ENCODE data around the gene SEPTIN10. TPM values are rescaled to one million over a fixed set of nuclear protein-coding genes. Genes with fewer than 3 reads are reported as not detected.
A peak's percentile ranks its signal among the peaks of the same experiment; 100 is the strongest.

SEPTIN10 gene
- total RNA-seq, 1 experiment from 2014 or later: 57.5 TPM

DNA sequence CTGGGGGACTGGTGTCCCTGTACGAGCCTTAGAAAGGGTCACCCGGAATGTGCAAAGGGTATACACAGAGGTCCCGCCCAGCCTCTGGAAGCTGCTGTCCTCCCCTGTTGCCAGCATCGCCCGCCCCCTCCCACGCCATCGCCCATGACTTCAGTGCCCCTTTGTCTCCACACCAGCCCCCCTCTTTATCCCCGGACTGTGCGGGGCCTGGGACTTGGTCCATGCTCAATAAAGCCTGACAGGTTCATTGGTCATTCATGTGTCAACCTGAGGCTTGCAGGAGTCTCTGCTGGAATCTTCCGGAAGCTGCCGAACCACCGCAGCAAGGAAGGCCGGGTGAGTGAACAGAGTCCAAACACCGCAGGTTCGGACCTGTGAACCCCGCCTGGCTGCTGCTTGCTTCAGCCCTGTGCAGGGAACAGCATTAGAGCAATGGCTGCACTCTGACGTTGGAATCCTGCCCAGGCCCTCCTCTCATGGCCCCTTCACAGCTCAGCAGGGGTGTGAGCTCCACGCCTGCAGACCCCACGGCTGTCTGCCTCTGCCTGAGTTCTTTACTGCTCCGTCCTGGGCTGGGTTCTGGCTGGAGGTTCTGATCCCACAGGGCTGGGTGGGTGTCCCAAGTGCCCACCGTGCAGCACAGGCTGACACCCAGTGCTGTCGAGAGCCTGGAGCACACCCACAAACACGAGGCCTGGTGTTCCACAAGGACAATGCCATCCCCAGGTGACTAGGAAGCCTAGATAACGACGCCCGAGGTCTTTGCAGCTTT, 96.5 kb downstream of the SEPTIN10 start:
- Histone ChIP-seq H3K4me3 (ENCODE audit: insufficient read depth, low read depth, low read length) (no peak overlapping the region), H3K36me3 (replicated peaks; ENCODE audit: control insufficient read depth, insufficient read depth, low read length) (no peaks in the 10 kb centered on the region), H3K27me3 (ENCODE audit: control insufficient read depth, insufficient read depth, low read length) (no peaks in the 10 kb centered on the region)
- DNase-seq: no peak

DNA sequence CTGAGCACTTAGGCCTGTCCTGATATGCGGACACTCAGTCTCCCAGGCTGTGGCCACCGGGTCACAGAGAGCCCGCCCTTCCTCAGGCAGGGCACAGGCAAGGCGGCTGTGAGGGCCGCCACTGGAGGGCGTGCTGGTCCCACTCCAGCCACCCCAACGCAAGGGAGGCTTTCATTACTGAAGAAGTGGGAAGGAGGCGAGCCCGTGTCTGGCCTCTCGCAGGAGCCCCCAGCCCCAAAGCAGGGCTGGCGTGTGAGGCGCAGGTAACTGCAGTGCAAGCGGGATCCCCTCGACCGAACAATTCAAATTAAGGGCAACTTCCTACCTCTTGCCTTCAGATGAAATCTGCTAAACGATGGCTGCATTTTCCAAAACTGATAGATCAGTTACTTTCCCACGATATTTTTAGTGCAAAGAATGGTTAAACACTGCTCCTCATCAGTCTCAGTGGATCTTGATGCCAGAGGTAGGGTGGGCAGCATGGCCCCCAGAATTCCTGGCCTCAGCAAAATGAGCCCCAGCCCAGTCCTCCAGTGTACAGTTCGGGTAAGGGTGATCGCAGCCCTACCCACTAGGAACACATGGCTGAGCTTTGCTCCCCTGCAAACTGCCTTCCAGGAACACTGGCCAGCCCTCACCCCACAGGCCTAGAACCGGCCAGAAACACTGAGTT, 97.2 kb downstream of the SEPTIN10 start:
- H3K4me3 ChIP-seq (ENCODE audit: insufficient read depth, low read depth, low read length): no peak overlapping the region
- no peaks in the 10 kb centered on the region for H3K36me3 ChIP-seq (replicated peaks; ENCODE audit: control insufficient read depth, insufficient read depth, low read length)
- DNase-seq: peak; percentile 98
- H3K27me3 ChIP-seq (ENCODE audit: control insufficient read depth, insufficient read depth, low read length): no peaks in the 10 kb centered on the region

DNA sequence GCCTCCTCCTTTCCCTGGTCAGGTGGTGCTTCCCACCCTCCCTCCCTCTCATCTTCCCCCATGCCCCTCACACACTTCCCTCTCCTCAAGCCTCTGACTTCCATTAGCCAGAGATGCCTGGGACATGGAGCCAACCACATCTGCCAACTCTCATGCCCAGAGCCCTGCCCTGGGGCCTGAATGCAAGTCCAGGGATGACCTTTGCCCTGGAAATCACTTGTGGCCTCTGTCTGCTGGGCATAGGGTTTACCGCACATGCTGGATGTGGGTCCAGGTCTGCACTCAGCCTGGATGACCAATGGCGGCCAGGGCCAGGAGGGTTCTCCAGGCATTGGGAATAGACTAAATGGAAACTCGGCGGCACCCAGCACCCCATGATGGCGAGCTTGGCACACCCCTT, 98.9 kb downstream of the SEPTIN10 start:
- DNase-seq: no peak
- no peak overlapping the region for H3K4me3 ChIP-seq (ENCODE audit: insufficient read depth, low read depth, low read length)
- H3K36me3 ChIP-seq (replicated peaks; ENCODE audit: control insufficient read depth, insufficient read depth, low read length): no peaks in the 10 kb centered on the region
- no peaks in the 10 kb centered on the region for H3K27me3 ChIP-seq (ENCODE audit: control insufficient read depth, insufficient read depth, low read length)

DNA sequence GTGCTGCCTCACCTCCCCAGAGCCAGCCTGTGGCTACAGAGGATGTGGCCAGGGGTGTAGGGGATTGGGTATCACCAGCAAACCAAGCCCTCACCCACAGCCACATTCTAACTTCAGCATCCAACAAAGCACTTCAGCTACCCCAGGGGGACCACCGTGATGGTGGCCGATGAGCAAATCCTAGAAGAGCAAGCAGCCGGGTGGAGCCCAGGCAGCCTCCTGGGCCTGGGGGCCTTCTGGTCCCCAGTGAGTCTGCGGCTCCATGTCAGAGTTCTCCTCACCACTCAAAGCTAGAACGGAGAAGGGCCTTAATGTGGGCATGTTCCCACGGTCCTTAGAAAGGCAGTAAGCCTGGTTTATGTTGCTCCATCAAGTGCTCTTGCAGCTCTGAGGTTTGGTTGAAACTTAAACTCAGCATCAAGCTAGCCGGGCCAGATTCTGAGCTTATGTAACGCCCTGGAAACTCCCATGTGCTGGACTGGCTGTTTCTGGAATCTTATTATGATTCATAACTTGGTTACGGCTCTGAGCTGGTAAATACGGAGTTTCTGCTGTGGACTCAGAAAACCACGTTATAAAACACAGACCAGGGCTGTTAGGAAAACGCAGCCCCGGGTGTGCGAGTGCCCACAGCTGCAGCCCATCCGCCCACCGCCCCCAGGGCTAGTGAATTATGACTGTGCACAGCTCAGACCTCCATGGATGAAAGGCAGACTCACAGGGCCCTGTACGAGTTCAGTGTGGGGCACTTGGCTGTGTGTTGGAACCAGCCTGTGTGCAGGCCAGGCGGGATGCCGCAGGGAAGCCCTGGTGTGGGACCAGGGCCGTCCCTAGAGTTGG, 99.8 kb downstream of the SEPTIN10 start:
- Histone ChIP-seq H3K36me3 (replicated peaks; ENCODE audit: control insufficient read depth, insufficient read depth, low read length) (no peaks in the 10 kb centered on the region), H3K4me3 (ENCODE audit: insufficient read depth, low read depth, low read length) (no peak overlapping the region), H3K27me3 (ENCODE audit: control insufficient read depth, insufficient read depth, low read length) (no peaks in the 10 kb centered on the region)
- DNase-seq: no peak

DNA sequence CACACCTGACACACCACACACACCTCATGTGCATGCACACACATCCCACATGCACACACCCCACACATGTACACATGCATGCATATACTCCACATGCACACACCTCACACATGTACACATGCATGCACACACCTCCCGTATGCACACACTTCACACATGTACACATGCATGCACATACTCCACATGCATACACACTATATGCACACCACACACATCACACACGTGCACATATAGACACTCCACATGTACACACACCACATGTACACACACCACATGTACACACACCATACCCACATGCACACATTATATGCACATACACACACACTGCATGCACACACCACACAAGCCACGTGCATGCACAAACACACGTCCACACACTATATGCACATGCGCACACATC, 100.5 kb downstream of the SEPTIN10 start:
- Histone ChIP-seq H3K36me3 (replicated peaks; ENCODE audit: control insufficient read depth, insufficient read depth, low read length) (no peaks in the 10 kb centered on the region), H3K27me3 (ENCODE audit: control insufficient read depth, insufficient read depth, low read length) (no peaks in the 10 kb centered on the region), H3K4me3 (ENCODE audit: insufficient read depth, low read depth, low read length) (no peak overlapping the region)
- no peak for DNase-seq

DNA sequence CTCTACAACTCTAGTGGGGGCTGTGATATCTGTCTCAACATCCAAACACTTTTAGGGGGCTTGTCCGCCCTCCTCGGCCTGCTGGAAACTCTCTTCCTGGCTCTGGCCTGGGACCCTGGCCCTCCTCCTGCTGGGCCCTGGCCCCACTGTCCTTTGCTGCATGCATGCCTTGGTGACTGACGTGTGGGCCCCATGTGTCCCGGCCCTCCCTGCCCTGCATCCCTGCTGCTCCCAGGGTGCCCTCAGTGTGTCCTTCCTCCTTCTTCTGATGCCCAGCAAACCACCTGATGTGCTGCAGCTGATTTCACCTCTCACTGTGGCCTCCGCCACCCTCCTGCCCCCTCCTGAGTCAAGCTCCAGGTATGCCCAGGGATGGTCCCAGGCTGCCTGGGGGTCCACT, 101.7 kb downstream of the SEPTIN10 start:
- H3K27me3 ChIP-seq (ENCODE audit: control insufficient read depth, insufficient read depth, low read length): no peaks in the 10 kb centered on the region
- no peak for DNase-seq
- no peak overlapping the region for H3K4me3 ChIP-seq (ENCODE audit: insufficient read depth, low read depth, low read length)
- H3K36me3 ChIP-seq (replicated peaks; ENCODE audit: control insufficient read depth, insufficient read depth, low read length): no peaks in the 10 kb centered on the region

DNA sequence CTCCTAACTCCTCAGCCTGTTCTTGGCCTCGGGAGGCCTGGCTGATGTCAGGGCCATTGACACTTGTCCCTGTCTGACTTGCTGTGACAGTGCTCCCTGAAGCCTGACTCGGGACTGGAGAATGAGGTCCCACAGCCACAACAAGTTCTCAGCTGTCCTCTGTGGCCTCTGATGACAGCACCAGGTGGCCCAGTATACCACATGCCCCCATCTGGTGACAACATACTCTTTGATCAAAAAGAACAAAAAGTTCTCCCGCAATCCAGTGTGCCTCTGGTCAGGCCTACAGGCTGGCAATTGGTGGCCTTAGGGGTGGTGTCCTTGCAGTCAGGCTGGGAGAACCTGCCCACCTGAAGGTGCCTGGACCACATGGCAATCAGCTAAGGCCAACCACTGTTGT, 102.6 kb downstream of the SEPTIN10 start:
- H3K36me3 ChIP-seq (replicated peaks; ENCODE audit: control insufficient read depth, insufficient read depth, low read length): no peaks in the 10 kb centered on the region
- H3K27me3 ChIP-seq (ENCODE audit: control insufficient read depth, insufficient read depth, low read length): no peaks in the 10 kb centered on the region
- DNase-seq: no peak
- H3K4me3 ChIP-seq (ENCODE audit: insufficient read depth, low read depth, low read length): no peak overlapping the region

DNA sequence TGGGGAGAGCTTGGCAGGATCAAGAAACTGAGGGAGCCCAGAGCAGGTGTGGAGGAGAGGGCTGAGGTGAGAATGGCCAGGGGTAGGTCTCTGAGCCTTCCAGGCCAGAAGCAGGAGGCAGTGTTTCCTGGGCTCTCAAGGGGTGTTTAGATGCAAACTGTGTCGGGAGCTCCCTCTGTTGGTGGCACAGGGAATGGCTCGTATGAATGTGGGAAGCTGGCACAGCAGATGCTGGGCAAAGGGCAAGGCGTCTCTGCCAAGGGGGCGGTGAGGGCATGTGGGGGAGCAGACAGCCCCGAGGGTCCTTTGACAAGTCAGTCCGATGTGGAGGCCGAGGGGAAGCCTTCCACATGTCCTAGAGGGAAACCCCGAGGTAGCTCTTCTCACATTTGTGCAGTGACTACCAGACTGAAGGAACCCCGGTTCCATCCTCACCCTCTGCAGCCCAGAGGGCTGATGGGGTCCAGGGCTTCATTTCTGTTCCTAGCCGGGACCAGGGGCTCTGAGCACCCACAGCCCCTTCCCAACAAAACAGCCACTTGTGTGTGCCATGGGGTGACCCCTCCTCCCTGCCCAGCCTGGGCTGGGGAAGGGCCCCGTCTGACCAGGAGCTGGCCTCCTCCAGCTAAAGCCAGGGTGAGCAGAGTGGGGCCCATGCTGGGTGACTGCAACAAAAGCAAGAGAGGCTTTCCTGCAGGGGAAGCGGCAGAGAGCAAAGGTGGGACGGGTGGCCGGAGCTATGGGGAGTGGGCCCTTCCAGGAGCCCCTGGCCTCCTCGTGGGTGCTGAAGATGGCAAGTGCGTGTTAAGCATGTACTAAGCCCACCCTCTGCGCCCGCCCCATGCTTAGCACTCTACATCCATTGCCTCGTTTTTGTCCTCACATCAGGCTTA, 103.4 kb downstream of the SEPTIN10 start:
- no peak overlapping the region for H3K4me3 ChIP-seq (ENCODE audit: insufficient read depth, low read depth, low read length)
- peak; percentile 92 for DNase-seq
- H3K27me3 ChIP-seq (ENCODE audit: control insufficient read depth, insufficient read depth, low read length): no peaks in the 10 kb centered on the region
- H3K36me3 ChIP-seq (replicated peaks; ENCODE audit: control insufficient read depth, insufficient read depth, low read length): no peaks in the 10 kb centered on the region

DNA sequence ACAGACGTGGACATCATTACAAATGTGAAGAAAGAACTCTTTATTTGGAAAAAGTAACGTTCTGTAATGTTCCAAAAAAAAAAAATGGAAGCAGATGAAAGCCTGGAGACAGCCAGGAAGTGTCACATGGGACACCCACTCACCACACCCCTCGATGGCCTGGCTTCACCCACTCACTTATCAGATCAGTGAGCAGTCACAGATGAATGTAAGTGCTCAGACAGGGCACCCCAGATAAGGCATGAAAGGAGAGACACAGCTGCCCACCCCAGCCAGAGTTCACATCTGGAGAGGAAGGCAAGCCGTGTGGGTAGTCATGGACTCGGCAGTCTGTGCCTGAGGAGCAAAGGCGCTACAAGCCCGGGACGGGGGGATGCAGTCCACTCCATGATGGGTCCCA, 105.2 kb downstream of the SEPTIN10 start:
- Histone ChIP-seq H3K4me3 (ENCODE audit: insufficient read depth, low read depth, low read length) (no peak overlapping the region), H3K36me3 (replicated peaks; ENCODE audit: control insufficient read depth, insufficient read depth, low read length) (no peaks in the 10 kb centered on the region), H3K27me3 (ENCODE audit: control insufficient read depth, insufficient read depth, low read length) (no peaks in the 10 kb centered on the region)
- no peak for DNase-seq

DNA sequence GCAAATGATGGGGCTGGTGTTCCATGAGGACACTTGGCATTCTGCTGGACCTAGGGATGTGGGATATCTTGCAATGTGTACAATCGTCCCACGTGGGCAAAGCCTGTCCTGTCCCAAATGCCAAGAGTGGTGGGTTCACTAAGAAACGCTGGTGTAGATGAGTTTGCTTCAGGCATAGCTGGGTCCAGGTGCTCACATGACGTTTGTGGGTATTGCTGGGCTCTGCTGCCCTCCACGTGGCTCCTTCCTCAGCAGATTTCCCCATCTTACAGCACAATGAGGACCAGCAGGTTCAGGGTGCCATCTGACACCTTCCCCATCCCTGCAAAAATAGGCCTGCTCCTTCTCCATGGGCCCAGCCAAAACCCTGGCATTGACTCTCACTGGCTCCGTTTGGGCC, 105.9 kb downstream of the SEPTIN10 start:
- H3K4me3 ChIP-seq (ENCODE audit: insufficient read depth, low read depth, low read length): no peak overlapping the region
- H3K27me3 ChIP-seq (ENCODE audit: control insufficient read depth, insufficient read depth, low read length): no peaks in the 10 kb centered on the region
- no peaks in the 10 kb centered on the region for H3K36me3 ChIP-seq (replicated peaks; ENCODE audit: control insufficient read depth, insufficient read depth, low read length)
- DNase-seq: no peak

DNA sequence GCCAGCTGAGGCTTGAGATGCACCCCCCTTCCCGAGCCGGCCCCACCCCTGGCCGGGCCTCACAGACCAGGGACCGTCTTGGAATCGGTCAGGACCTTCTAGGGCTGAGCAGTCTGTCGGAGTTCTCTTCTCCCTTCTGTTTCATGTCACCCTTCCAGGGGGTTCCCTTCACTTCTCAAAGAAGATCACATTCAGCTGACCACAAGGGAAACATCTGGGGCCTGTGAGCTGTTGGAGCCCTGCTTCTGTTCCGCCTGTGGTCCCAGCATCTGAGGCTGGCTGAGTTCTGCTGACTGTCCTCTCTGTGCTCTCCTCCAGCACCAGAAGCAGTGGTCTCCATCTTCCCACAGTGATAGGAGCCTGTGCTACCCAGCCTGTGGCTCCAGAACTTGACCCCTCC, 106.5 kb downstream of the SEPTIN10 start:
- Histone ChIP-seq H3K27me3 (ENCODE audit: control insufficient read depth, insufficient read depth, low read length) (no peaks in the 10 kb centered on the region), H3K4me3 (ENCODE audit: insufficient read depth, low read depth, low read length) (no peak overlapping the region), H3K36me3 (replicated peaks; ENCODE audit: control insufficient read depth, insufficient read depth, low read length) (no peaks in the 10 kb centered on the region)
- no peak for DNase-seq

DNA sequence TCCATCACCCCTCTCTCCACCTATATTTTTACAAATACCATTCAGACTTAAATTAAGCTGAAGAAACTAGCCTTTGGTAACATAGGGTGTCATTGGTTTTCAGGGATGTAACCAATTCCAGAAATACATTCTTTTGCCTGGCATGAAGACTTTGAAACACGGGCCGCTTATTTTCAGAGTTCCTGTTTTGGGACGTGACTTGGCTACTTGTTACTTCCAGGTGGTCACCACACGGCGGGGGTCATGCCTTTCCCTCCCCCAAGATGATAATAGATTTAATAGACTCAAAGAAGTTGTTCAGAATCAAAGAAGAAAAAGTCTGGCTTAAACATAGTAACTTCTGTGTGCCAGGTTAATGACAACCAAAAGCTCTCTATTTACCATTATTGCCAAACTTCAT, 110.6 kb downstream of the SEPTIN10 start:
- no peak for DNase-seq
- H3K27me3 ChIP-seq (ENCODE audit: control insufficient read depth, insufficient read depth, low read length): no peaks in the 10 kb centered on the region
- no peak overlapping the region for H3K4me3 ChIP-seq (ENCODE audit: insufficient read depth, low read depth, low read length)
- H3K36me3 ChIP-seq (replicated peaks; ENCODE audit: control insufficient read depth, insufficient read depth, low read length): no peaks in the 10 kb centered on the region

DNA sequence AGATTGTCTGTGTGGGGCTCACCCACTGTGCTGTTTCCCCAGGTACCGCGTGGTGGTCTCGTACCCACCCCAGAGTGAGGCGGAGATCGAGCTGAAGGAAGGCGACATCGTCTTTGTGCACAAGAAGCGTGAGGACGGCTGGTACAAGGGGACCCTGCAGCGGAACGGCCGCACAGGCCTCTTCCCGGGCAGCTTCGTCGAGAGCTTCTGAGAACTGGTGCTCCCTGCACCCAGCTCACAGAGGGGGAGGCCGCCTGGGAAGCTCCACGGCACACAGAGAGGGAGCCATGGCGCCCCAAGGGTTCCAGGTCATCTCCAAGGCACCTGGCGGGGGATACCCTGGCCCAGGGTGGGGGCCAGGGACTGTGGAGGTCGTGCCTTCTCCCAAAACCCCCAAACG, 112.3 kb downstream of the SEPTIN10 start:
- Histone ChIP-seq H3K36me3 (replicated peaks; ENCODE audit: control insufficient read depth, insufficient read depth, low read length) (no peaks in the 10 kb centered on the region), H3K27me3 (ENCODE audit: control insufficient read depth, insufficient read depth, low read length) (no peaks in the 10 kb centered on the region), H3K4me3 (ENCODE audit: insufficient read depth, low read depth, low read length) (no peak overlapping the region)
- DNase-seq: no peak

DNA sequence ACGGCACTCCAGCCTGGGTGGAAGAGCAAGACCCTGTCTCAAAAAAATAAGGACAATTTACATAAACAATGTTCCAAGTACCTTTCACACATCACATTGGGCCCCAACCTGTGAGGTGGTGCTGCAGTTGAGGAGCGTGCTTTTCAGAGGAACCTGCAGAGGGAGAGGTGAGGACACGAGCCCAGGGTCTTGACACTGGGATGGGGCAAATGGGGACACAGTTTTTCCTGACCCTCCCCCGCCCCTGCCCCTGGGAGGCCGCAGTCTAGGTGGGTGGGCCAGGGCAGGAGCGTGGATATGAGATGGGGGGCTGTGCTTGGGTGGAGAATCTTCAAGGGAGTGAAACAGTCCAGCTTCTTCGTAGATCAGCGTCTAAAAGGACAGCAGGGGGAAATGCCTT, 112.9 kb downstream of the SEPTIN10 start:
- Histone ChIP-seq H3K36me3 (replicated peaks; ENCODE audit: control insufficient read depth, insufficient read depth, low read length) (no peaks in the 10 kb centered on the region), H3K4me3 (ENCODE audit: insufficient read depth, low read depth, low read length) (no peak overlapping the region), H3K27me3 (ENCODE audit: control insufficient read depth, insufficient read depth, low read length) (no peaks in the 10 kb centered on the region)
- DNase-seq: peak; percentile 75

Data from H7 (cell line).